LNCAP (cell line): ENCODE measurements around the gene IL36G.
A peak's percentile ranks its signal among the peaks of the same experiment; 100 is the strongest.

Experiments
- CTCF ChIP-seq: fragments of 450-650 bp; IDR thresholded peaks from 2 replicates; pipeline ENCODE4 v1.5.1; 2017; ENCODE audit warnings: mild to moderate bottlenecking

Gene IL36G

GRCh38 chr2:112942654-112943002 lies 35.2 kb upstream of the IL36G start:
- no peak for TF ChIP-seq CTCF

GRCh38 chr2:112944971-112945370 lies 32.8 kb upstream of the IL36G start:
- TF ChIP-seq CTCF: no peak

GRCh38 chr2:112946086-112946485 lies 31.7 kb upstream of the IL36G start:
- no peak for TF ChIP-seq CTCF

GRCh38 chr2:112947374-112947773 lies 30.4 kb upstream of the IL36G start:
- no peak for TF ChIP-seq CTCF

DNA sequence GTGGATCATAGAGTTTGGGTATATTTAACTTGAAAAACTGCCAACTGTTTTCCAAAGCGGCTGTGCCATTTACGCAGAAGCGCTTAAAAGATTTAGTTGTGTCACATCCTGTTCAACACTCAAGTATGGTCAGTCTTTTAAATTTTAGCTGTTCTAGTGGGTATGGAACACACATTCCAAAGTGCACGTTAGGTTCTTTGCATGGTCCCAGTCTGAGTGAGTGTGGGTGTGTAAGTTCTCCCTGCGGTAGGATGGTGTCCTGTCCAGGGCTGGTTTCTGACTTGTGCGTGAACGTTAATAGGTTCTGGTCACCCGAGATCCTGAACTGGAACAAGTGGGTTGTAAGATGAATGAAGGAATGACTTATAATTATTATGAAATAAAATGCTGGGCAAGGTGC lies 28.4 kb upstream of the IL36G start:
- no peak for TF ChIP-seq CTCF

DNA sequence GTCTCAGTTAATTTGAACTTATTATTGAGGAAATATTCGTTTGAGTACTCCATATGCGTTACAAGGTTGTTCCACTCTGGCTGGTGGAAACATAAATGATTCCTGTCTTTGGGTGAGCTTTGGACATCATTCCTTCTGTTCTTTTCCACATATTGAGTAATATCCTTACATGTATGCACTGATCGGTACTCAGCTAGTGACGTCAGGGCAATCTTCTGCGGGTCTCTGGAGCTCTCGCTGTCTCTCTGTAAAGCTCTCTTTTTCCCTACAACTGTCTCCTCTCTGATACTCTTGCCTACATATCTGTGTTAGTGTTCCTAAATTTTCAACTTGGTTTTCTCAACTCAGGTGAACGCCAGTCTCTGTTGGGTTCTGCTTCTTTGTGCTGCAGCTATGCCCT lies 23.4 kb upstream of the IL36G start:
- TF ChIP-seq CTCF: no peak

GRCh38 chr2:112957511-112957910 lies 20.3 kb upstream of the IL36G start:
- no peak for TF ChIP-seq CTCF

DNA sequence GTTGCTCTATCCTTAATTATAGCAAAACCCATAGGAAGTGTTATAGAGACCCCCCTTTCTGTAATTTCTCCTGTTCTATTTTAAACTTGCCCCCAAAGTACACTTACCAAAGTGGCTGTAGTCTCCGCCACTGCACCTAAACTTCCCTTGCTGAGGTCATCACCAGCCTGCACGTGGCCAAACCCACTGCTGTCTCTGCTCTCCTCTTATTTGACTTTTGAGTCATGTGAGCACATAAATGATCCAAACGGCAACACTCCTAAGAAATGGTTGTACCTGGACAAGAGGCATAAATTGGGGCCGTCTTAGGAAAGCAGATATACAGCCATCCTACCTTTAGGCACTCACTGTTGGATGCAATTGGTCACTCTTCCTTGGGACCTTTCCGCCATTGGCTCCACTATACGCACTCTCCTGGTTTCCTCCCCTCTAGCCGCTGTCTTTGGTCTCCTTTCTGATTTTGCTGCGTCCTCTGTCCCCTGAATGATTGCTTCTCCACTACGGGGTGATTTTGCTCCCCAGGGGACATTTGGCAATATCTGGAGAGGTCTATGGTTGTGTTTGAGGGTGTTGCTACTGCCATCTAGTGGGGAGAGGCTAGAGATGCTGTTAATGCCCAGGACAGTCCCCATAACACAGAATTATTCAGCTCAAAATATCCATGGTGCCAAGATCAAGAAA lies 19.2 kb upstream of the IL36G start:
- peak; percentile 81 for TF ChIP-seq CTCF
